Vagina (tissue), 2 donors: ENCODE results near the gene ADORA3.

ENCODE experiments used
- CTCF ChIP-seq, 3 experiments: fragments of 450-650 bp in 2 of 3; fragments of 200-600 bp in 1 of 3; sonication (generic) in 1 of 3; IDR thresholded peaks; one replicate each; pipeline ENCODE4 v1.5.1; 2017 to 2019; ENCODE audit warnings: antibody characterized with exemption in 3 of 3, mild to moderate bottlenecking in 2 of 3, moderate library complexity in 2 of 3
- POLR2A ChIP-seq, 2 donors: fragments of 450-650 bp; IDR thresholded peaks; one replicate each; pipeline ENCODE4 v1.6.1; 2017; ENCODE audit warnings: antibody characterized with exemption in 2 of 2, mild to moderate bottlenecking in 2 of 2, moderate library complexity in 2 of 2

- TF ChIP-seq CTCF (IDR thresholded peaks at IDR 0.05) (no peak), POLR2A (IDR thresholded peaks at IDR 0.05) (no peak)
These were observed 2.2 kb upstream of the ADORA3 start for GRCh38 chr1:111505641-111506119.
